Fibroblast of peridontal ligament (primary cell): ENCODE results near the gene PDE7B.
A peak's percentile ranks its signal among the peaks of the same experiment; 100 is the strongest.

Experiments used
- DNase-seq: peaks from one replicate; pipeline ENCODE4 v3.0.0-alpha.2; 2010; ENCODE audit errors: extremely low read depth

The PDE7B gene

GRCh38 chr6:135851442-135852271 is at the start of gene PDE7B:
PDE7B (plus strand) TSS chr6:135851701.
- peak; percentile 100 for DNase-seq

- DNase-seq = no peak
Observed at GRCh38 chr6:135801755-135802465, 49.6 kb upstream of the PDE7B start.

- DNase-seq = no peak
Observed at GRCh38 chr6:135810486-135810885, 41.0 kb upstream of the PDE7B start.

- DNase-seq = no peak
Observed at GRCh38 chr6:135811170-135811569, 40.3 kb upstream of the PDE7B start.

- DNase-seq = no peak
Observed at GRCh38 chr6:135811644-135812526, 39.6 kb upstream of the PDE7B start.

- DNase-seq = no peak
Observed at GRCh38 chr6:135813401-135813800, 38.1 kb upstream of the PDE7B start.

GRCh38 chr6:135814043-135814442 is 37.5 kb upstream of the PDE7B start:
- DNase-seq = no peak

GRCh38 chr6:135815216-135815615 is 36.3 kb upstream of the PDE7B start:
- no peak for DNase-seq

GRCh38 chr6:135817035-135817434 is 34.5 kb upstream of the PDE7B start:
- no peak for DNase-seq

- peak; percentile 13 for DNase-seq
Observed at GRCh38 chr6:135819665-135820064, 31.8 kb upstream of the PDE7B start.

- DNase-seq = no peak
Observed at GRCh38 chr6:135820340-135820739, 31.2 kb upstream of the PDE7B start.

GRCh38 chr6:135823851-135824250 is 27.6 kb upstream of the PDE7B start:
- no peak for DNase-seq

- no peak for DNase-seq
Observed at GRCh38 chr6:135826236-135826804, 25.2 kb upstream of the PDE7B start.

GRCh38 chr6:135828021-135828420 is 23.5 kb upstream of the PDE7B start:
- DNase-seq = no peak

GRCh38 chr6:135830452-135830881 is 21.0 kb upstream of the PDE7B start:
- DNase-seq = peak; percentile 69

GRCh38 chr6:135831016-135831415 is 20.5 kb upstream of the PDE7B start:
- peak; percentile 72 for DNase-seq

GRCh38 chr6:135832166-135832565 is 19.3 kb upstream of the PDE7B start:
- no peak for DNase-seq

- no peak for DNase-seq
Observed at GRCh38 chr6:135833771-135834170, 17.7 kb upstream of the PDE7B start.

- DNase-seq = no peak
Observed at GRCh38 chr6:135837735-135838449, 13.6 kb upstream of the PDE7B start.

- DNase-seq = no peak
Observed at GRCh38 chr6:135839121-135839520, 12.4 kb upstream of the PDE7B start.
